Keratinocyte (primary cell): ENCODE measurements around the gene MTR. TPM values are rescaled to one million over a fixed set of nuclear protein-coding genes. Genes with fewer than 3 reads are reported as not detected.

Source experiments
- DNase-seq: peaks from one replicate; pipeline ENCODE4 v3.0.0-alpha.2; 2011; ENCODE audit warnings: low read depth, missing footprints, low spot score
- FAIRE-seq: peaks from 2 replicates; lab custom pipeline; 2011; peaks lifted over from hg19 to GRCh38; lab: Jason Lieb, UNC
- H2AFZ ChIP-seq: 2 replicates; pipeline ENCODE4 v1.6.0; 2012; ENCODE audit warnings: low read length, control low read depth, inconsistent platforms; ENCODE audit not compliant: control insufficient read depth
- H3K27ac ChIP-seq: 2 replicates; pipeline ENCODE4 v1.5.1; 2011; ENCODE audit warnings: low read length; ENCODE audit not compliant: control insufficient read depth, insufficient read depth
- H3K27me3 ChIP-seq: 3 replicates; pipeline ENCODE4 v1.6.0; 2011; ENCODE audit warnings: low read length; ENCODE audit not compliant: control insufficient read depth, insufficient read depth; ENCODE audit errors: extremely low read depth
- H3K36me3 ChIP-seq, 2 experiments: 2 replicates in 1 of 2; 3 replicates in 1 of 2; pipeline ENCODE4 v1.5.1; 2011; ENCODE audit warnings: low read length in 2 of 2, mild to moderate bottlenecking in 1 of 2; ENCODE audit not compliant: control insufficient read depth in 2 of 2, insufficient read depth in 2 of 2; ENCODE audit errors: extremely low read depth in 1 of 2
- H3K4me1 ChIP-seq: 3 replicates; pipeline ENCODE4 v1.5.1; 2011; ENCODE audit warnings: low read length; ENCODE audit not compliant: control insufficient read depth, insufficient read depth; ENCODE audit errors: extremely low read depth
- H3K4me2 ChIP-seq: 3 replicates; pipeline ENCODE4 v1.6.0; 2011; ENCODE audit warnings: low read depth, low read length; ENCODE audit not compliant: control insufficient read depth, insufficient read depth; ENCODE audit errors: extremely low read depth
- H3K4me3 ChIP-seq, 3 experiments: fragments of 200-600 bp in 1 of 3; sonication (generic) in 1 of 3; 2 replicates in 2 of 3; 3 replicates in 1 of 3; pipeline ENCODE4 v1.5.1; 2011 to 2016; ENCODE audit warnings: low read length in 3 of 3, mild to moderate bottlenecking in 3 of 3, control low read depth in 2 of 3, inconsistent platforms in 1 of 3, low read depth in 1 of 3, mixed read lengths in 1 of 3, mixed run types in 1 of 3, moderate library complexity in 1 of 3; ENCODE audit not compliant: control insufficient read depth in 2 of 3, insufficient read depth in 2 of 3; ENCODE audit errors: extremely low read depth in 1 of 3
- H3K79me2 ChIP-seq: 2 replicates; pipeline ENCODE4 v1.6.0; 2012; ENCODE audit warnings: low read length; ENCODE audit not compliant: control insufficient read depth, insufficient read depth
- H3K9ac ChIP-seq: 3 replicates; pipeline ENCODE4 v1.6.0; 2011; ENCODE audit warnings: low read length; ENCODE audit not compliant: control insufficient read depth, insufficient read depth; ENCODE audit errors: extremely low read depth
- H3K9me1 ChIP-seq: 3 replicates; pipeline ENCODE4 v1.6.0; 2011; ENCODE audit warnings: low read length; ENCODE audit not compliant: control insufficient read depth, insufficient read depth; ENCODE audit errors: extremely low read depth
- H3K9me3 ChIP-seq: 2 replicates; pipeline ENCODE4 v1.5.1; 2012; ENCODE audit warnings: low read depth, low read length; ENCODE audit not compliant: control insufficient read depth
- H4K20me1 ChIP-seq: 3 replicates; pipeline ENCODE4 v1.6.0; 2011; ENCODE audit warnings: low read length; ENCODE audit not compliant: control insufficient read depth, insufficient read depth; ENCODE audit errors: extremely low read depth
- CTCF ChIP-seq, 3 experiments: IDR thresholded peaks in 1 of 3; conservative IDR thresholded peaks in 1 of 3; optimal IDR thresholded peaks in 1 of 3; 2 replicates in 2 of 3; 3 replicates in 1 of 3; pipeline versions ENCODE3 to v1.5.1; 2011; ENCODE audit warnings: low read length in 3 of 3, mild to moderate bottlenecking in 3 of 3, moderate library complexity in 2 of 3, control low read depth in 1 of 3, inconsistent platforms in 1 of 3; ENCODE audit not compliant: insufficient read depth in 2 of 3; ENCODE audit errors: extremely low read depth in 1 of 3
- EZH2 ChIP-seq: IDR thresholded peaks from one replicate; pipeline ENCODE4 v1.6.1; 2012; ENCODE audit warnings: inconsistent platforms, mild to moderate bottlenecking, low read length, moderate library complexity
- dilution Hi-C: fragments of 300-500 bp; cut with MboI; formaldehyde crosslinking; loops from one replicate; pipeline ENCODE4 v1.7.0; 2020; ENCODE audit warnings: low sequenced_read_pairs; ENCODE audit not compliant: extremely low pct_ligation_motif_present
- polyA plus RNA-seq, 5 experiments: library from polyadenylated mRNA; depleted of rRNA in 3 of 5; stranded (reverse) in 3 of 5; stranded (forward) in 1 of 5; unstranded in 1 of 5; fragments of >200 nt; gene quantifications; 1 replicate in 1 of 5; 2 replicates in 3 of 5; 3 replicates in 1 of 5; pipeline versions ENCODE4 v1.2.1 to v1.2.3, GENCODE V29; 2011 to 2012; ENCODE audit warnings: missing spikeins in 2 of 5, low read depth in 1 of 5, low replicate concordance in 1 of 5

MTR gene
- polyA plus RNA-seq, 1 donor (not counting 4 experiments of a cell fraction or from before 2014, with no cell fraction given) = 14.3 TPM

- Histone ChIP-seq H3K27me3 (no peaks in the 10 kb centered on the region), H3K9me3 (no peaks in the 10 kb centered on the region), H3K4me1 (no peaks in the 10 kb centered on the region), H3K27ac (no peak overlapping the region), H3K4me3 (no peak overlapping the region), H2AFZ (no peak overlapping the region), H3K9me1 (no peaks in the 10 kb centered on the region), H4K20me1 (no peaks in the 10 kb centered on the region), H3K4me2 (no peak overlapping the region), H3K79me2 (no peaks in the 10 kb centered on the region), H3K9ac (no peak overlapping the region), H3K36me3 (no peaks in the 10 kb centered on the region)
- DNase-seq (no peak), FAIRE-seq (no peak)
- dilution Hi-C loops = no loop called here
- no peak for TF ChIP-seq CTCF (optimal IDR thresholded peaks at IDR 0.05 in 1 of 3, IDR thresholded peaks at IDR 0.05 in 1 of 3, conservative IDR thresholded peaks at IDR 0.05 in 1 of 3; ENCODE audit: extremely low read depth in 1 of 3, insufficient read depth in 2 of 3, low read length in 3 of 3)
- no peak for TF ChIP-seq EZH2
These were observed 21.2 kb upstream of the MTR start for GRCh38 chr1:236773919-236774318.

GRCh38 chr1:236774926-236775325 is 20.2 kb upstream of the MTR start:
- Histone ChIP-seq H3K4me3 (no peak overlapping the region), H3K9me1 (no peaks in the 10 kb centered on the region), H2AFZ (no peak overlapping the region), H3K27ac (no peak overlapping the region), H3K27me3 (no peaks in the 10 kb centered on the region), H3K79me2 (no peaks in the 10 kb centered on the region), H4K20me1 (no peaks in the 10 kb centered on the region), H3K4me1 (no peaks in the 10 kb centered on the region), H3K9ac (no peak overlapping the region), H3K9me3 (no peaks in the 10 kb centered on the region), H3K36me3 (no peaks in the 10 kb centered on the region), H3K4me2 (no peak overlapping the region)
- DNase-seq = no peak
- dilution Hi-C loops = no loop called here
- no peak for TF ChIP-seq EZH2
- peak in 2 of 3 experiments; percentile 24 to 43 for TF ChIP-seq CTCF (optimal IDR thresholded peaks at IDR 0.05 in 1 of 3, IDR thresholded peaks at IDR 0.05 in 1 of 3, conservative IDR thresholded peaks at IDR 0.05 in 1 of 3; ENCODE audit: extremely low read depth in 1 of 3, insufficient read depth in 2 of 3, low read length in 3 of 3)
- no peak for FAIRE-seq
